Measurements from ENCODE around the gene ONECUT3. TPM values are rescaled to one million over a fixed set of nuclear protein-coding genes. Genes with fewer than 3 reads are reported as not detected.
A peak's percentile ranks its signal among the peaks of the same experiment; 100 is the strongest.

The ONECUT3 gene
- total RNA-seq, 1 donor from 2014 or later, result 6.3 TPM

DNA sequence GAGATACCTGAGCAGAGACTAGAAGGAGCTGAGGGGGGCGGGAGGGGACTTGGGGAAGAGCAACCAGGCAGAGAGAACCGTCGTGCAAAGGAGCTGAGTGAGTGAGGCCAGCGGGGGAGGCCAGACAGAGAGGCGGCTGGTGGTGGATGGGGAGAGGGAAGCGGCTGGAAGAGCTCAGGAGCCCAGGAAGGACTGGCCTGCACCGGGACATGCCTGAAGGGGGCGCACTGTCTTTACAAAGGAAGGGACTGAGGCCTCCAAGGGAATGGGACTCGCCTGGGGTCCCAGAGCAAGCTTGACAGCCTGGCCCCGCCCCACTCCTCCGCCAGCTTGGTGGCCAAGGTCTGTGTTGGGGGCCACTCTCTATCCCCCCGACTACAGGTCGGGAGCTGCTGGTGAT is 14.9 kb downstream of the ONECUT3 start:
- DNase-seq (ENCODE audit: low spot score), result no peak

DNA sequence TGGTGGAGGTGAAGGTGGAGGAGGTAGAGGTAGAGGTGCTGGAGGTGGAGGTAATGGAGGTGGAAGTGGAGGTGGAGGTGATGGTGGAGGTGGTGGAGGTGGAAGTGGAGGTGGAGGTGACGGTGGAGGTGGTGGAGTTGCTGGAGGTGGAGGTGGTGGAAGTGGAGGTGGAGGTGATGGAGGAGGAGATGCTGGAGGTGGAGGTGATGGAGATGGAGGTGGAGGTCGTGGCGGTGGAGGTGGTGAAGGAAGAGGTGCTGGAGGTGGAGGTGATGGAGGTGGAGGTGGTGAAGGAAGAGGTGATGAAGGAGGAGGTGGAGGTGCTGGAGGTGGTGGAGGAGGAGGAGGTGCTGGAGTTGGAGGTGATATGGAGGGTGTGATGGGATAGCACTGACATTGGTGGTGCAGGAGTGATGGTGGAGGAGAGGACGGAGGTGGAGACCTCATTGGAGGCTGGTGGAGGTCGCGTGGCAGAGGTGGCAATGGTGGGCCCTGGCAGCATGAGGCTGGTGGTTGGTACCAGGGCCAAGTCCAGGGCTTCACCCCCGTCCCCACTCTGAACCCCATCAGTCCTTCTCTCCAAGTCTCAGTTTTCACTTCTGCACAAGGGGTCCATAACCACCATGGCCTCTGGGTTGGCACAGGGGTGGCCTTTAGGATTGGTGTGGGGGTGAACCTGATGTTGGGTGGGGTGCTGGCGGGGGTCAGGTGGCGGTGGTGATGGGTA is 15.8 kb downstream of the ONECUT3 start:
- no peak for DNase-seq (ENCODE audit: low spot score)

DNA sequence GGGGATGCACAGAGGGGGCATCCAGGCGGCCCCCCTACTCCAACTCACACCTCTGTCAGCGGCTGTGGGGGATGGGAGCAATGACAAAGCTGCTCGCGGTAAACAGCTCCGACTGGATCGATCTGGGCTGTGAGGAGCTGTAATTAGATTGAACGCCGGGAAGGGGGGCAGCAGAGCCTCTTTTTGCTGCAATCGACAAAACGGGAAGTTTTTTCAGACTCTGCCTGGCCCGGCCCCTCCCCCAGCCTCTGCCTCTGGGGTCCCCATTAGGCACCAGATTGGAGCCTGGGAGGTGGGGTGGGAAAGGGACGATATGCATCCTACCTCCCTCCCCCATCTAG is 16.3 kb downstream of the ONECUT3 start:
- DNase-seq (ENCODE audit: low spot score), result no peak

DNA sequence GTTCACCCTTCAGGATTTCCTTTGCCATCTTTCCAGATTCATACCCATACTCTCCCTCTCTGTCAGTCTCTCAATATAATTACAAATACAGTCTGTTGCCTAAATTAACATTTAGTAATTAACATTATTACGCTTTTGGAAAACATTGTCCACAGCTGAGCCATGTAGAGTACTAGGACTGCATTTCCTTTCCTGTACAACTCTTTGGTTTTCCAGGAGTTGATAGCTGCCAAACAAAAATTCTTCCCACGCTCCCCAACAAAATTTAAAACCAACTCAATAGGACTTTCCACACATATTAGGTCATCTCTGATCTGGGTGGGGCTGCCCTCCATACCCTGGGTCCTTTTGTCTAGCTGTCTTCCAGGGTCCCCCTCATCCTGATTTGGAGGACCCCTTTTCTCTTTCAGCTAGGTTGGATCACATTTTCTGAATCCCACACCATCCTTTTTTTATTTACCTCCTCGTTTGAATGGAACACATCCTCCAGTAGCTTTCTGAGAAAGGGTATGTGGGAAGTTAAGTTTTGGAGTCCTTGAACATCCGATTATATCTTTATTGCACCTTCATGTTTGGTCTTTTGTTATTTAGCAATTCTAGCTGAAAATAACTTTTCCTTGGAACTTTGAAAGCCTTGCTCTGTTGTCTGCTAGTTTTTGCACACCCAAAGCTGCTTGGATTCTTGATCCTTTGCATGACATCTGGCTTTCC is 17.7 kb downstream of the ONECUT3 start:
- DNase-seq (ENCODE audit: low spot score), result no peak

DNA sequence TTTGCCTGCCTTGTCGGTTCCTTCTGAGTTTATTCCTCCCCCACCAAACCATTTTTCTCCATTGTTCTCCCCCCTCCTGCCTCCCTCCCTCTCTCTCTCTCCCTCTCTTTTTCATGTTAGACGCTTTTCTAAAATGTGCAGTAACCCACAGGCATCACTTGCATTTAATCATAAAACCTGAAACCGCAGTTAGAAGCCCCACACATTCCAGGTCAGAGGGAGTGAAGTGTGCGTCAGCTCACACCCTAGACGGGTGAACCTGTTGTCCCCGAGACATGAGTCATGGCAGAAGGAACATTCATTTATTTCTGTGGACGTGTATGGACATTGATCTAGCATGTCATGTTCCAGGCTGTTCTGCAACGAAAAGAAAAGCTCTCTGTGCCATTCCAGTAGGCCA is 19.9 kb downstream of the ONECUT3 start:
- peak; percentile 35 for DNase-seq (ENCODE audit: low spot score)

DNA sequence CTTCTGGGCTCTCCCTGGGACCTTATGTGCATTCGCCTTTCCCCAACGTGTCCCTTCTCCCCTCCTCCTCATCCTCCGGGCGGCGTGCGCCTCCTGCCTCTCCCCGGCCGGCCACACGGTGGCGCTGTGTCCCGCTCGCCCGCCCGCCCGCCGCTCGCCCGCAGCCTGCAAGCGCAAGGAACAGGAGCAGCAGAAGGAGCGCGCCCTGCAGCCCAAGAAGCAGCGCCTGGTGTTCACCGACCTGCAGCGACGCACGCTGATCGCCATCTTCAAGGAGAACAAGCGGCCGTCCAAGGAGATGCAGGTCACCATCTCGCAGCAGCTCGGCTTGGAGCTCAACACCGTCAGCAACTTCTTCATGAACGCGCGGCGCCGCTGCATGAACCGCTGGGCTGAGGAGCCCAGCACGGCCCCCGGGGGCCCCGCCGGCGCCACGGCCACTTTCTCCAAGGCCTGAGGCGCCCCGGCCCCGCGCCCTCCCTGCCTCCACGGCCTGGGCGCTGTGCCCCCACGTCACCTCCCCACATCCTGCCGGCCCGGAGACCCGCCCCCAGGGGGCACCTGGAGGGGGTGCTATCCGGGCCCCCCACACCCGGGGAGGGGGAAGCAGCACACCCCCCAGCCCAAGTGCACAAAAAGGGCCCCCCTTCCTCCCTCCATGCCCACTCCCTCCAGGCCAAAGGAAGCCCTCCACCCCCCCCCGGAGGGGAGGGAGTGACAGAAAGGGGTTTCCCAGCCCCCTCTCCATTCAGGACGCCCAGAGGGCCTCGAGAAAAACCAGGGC is 21.9 kb downstream of the ONECUT3 start:
- DNase-seq (ENCODE audit: low spot score), result no peak

DNA sequence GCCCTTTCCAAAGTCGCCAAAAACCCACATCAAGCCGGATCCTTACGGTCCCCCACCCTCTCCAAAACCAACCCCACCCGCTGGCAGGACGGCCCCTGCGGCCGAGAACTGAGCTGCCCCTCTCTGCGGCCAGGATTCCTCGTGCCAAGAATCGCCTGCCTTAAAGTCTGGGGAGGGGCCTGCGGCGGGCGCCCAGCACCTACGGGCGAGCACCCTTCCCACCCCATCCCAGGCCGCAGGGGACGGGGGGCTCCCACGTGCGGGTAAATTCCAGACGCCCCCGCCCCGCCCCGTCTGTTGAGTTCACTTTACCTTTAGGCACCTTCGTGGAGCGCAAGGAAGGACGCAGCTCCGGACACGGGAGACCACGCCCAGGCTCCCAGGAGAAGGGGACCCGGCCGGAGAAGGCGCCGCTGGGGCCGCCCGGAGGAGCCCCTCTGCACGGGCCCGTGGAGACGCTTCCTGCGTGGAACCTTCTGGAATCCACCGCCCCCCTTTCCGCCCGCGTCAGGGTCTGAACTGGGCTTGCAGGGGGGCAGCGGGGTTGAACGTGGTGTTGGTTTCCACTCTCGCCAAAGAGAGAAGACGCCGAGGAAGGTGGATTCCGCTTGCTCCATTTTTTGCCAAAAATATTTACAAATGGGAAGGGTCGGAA is 22.8 kb downstream of the ONECUT3 start:
- DNase-seq (ENCODE audit: low spot score), result no peak

DNA sequence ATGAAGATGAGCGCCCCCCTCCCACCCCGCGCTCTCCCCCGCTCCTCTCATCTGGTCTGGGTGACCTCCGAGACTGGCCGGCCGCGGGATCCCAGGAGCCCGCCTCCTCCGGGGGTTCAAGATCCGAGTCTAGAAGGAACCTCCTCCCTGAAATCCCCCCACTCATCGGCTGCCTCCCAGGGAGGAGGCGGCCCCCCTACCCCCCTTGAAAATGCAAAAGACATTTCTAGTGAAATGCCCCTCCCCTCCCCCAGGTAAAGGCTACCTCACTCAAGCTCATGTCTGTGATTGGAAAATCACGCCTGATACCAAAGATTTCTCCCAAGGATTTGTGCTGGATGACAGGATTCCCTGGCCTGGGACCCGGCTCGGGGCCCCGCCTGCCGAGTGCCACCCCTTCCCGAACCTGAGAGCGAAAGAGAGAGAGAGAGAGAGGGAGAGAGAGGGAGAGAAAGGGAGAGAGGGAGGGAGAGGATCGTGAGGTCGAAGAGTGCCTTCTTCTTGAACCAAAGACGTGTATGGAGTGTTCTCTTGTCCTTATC is 23.4 kb downstream of the ONECUT3 start:
- DNase-seq (ENCODE audit: low spot score), result no peak

DNA sequence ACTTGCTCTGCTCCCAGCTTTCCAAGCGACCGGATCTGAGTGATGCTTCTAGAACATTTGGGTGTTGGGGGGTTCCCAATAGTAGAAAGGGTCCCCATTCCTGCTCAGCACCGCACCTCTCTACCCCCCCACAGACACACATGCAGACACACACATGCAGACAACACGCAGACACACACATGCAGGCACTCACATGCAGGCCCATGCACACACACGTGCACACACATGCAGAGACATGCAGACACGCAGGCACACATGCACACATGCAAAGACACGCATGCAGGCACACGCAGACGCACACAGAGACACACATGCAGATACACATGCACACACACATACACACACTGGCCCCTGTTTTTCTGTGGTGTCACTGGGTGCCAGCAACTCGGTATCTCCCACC is 23.8 kb downstream of the ONECUT3 start:
- no peak for DNase-seq (ENCODE audit: low spot score)

DNA sequence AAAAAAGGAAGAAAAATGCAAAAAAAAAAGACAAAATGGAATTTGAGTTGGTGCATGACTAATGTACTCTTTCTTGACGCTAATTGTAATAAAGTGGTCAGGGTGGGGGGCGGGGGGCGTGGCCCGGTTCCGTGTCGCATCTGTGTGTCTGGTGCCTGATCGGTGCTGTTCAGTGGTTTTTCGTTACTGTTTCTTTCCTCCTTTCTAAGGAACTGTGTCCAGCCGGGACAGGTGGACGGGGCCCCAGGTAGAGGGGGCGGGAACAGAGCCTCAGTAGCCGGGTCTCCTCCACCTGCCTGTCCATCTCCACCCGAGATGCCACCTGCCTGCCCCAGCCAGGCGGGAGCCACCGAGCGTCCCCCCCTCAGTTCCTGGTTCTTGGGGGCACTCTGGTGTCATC is 26.3 kb downstream of the ONECUT3 start:
- DNase-seq (ENCODE audit: low spot score), result no peak

DNA sequence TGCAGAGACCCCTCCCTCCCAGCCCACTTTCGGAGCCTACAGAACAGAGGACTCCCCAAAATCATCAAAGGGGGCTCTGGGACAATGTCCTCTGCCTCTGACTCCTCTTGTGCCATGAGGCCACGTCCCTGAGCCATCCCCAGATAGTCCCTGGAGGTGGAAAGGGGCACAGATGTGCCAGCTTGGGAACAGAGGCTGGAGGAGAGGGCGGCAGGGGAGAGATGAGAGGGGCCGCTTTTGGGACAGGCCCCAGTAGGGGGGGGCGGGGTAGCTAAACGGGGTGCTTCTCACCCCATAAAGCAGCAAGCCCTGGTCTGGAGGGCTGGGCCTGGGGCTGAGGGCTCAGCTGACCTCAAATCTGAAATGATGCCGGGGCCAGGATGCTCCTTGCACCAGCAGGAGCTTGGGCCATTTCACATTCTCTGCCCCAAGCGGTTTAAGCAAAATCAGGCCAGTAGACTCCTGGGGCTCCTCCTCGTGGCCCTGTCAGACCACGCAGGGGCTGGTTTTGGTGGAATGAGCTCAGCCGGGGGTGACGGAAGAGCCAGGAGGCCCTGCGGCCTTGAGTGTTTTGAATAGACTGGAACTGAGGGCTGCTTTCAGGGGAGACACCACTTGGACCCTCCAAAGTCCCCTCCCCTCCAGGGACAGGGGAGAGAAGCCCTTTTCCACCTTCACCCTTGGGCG is 27.1 kb downstream of the ONECUT3 start:
- DNase-seq (ENCODE audit: low spot score), result no peak

DNA sequence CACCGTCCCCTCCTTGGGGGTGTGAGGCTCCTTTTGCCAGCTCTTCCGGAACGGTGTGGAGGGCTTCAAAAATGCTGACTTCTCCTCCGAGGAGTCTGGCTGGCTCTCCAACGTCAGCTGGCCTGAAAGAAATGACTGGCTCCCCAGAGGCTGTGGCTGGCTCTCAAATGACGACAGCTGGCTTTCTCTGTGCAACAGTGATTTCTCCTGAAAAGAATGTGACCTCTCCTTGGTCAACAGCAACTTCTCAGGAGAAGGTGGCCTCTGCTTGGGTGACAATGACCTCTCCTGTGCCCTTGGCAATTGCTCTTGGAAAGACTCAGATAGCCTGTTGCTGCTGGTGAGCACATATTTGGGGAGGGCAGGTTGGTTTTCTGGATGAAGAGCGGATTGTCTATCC is 29.2 kb downstream of the ONECUT3 start:
- DNase-seq (ENCODE audit: low spot score), result no peak

DNA sequence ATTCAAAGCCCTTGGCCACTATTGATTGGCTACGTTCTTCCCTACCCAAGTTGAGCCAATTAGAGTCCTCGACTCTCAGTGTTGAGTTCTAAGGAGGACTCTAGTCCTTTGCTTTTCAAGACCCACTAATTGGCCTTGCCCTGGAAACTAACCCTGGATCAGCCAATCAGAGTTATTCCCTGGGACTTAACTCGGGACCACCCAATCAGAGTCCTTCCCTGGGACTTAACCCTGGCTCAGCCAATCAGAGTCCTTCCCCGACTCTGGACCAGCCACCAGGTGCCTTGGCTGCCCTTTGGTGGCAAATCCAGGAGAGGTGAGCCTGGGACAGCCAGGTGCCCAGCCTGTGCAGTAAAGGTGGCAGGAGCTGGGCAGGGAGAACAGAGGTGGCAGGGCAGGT is 30.0 kb downstream of the ONECUT3 start:
- DNase-seq (ENCODE audit: low spot score), result no peak

DNA sequence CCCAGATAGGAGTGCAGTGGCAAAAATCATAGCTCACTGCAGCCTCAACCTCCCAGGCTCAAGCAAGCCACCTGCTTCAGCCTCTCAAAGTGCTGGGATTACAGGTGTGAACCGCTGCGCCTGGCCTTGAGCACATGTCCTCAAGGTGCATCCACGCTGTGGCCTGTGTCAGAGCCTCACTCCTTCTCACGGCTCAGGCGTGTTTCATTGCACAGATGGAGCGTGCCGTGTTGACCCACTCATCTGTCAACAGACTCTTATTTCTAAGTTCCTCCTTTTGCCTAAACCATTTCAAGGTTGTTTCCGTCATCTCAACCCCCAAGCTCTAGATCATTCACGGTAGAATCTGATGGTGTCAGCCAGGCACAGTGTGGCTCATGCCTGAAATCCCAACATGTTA is 30.6 kb downstream of the ONECUT3 start:
- no peak for DNase-seq (ENCODE audit: low spot score)

DNA sequence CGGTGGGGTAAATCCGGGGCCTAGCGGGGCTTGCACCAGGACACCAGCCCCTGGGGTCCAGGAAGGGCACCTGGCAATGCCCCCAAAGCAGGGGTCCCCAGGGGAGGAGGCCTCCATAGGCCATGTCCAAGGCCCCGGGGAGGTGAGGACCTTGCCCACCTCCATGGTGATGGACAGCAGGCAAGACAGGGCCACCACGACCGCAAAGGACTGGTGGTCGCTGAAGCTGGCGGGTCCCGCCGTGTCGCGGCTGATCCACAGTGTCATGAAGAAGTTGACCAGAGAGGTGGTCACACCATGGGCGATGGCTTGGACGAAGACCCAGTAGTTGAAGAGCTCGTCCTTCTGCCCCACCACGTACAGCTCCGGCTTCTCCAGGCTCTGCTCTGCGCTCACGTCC is 32.0 kb downstream of the ONECUT3 start:
- no peak for DNase-seq (ENCODE audit: low spot score)

DNA sequence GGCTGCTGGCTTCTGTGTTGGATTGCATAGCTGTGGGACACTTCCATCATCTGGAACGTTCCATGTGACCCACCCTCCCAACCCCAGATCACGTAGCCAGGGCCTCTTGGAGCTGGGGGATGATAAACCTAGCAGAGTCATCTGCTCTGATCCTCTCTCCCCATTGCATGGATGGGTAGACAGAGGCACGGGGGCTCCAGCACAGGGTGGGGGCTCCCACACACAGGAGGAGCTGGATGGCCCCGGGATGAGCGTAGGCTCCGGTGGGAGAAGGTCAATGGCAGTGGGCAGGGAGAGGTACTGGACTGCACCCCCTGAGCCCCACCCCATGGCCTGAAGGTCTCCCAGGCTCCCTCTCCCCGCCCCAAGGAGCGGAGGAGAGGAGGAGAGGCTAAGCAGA is 33.4 kb downstream of the ONECUT3 start:
- no peak for DNase-seq (ENCODE audit: low spot score)

DNA sequence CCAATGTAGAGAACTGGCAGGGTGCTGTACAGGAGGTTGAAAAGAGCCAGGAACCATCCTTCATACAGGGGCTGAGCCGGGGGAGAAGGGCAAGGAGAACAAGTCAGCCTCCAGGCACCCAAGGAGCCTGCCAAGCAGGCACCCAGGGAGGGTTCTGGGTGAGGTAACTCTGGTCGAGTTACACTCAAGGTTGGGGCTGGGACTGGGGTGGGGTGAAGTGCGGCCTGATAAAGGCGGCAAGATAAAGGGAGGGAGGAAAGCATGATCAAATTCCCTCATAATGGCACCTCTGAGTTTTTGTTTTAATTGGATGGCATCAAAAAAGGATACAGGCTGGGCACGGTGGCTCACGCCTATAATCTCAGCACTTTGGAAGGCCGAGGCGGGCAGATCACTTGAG is 33.8 kb downstream of the ONECUT3 start:
- no peak for DNase-seq (ENCODE audit: low spot score)

DNA sequence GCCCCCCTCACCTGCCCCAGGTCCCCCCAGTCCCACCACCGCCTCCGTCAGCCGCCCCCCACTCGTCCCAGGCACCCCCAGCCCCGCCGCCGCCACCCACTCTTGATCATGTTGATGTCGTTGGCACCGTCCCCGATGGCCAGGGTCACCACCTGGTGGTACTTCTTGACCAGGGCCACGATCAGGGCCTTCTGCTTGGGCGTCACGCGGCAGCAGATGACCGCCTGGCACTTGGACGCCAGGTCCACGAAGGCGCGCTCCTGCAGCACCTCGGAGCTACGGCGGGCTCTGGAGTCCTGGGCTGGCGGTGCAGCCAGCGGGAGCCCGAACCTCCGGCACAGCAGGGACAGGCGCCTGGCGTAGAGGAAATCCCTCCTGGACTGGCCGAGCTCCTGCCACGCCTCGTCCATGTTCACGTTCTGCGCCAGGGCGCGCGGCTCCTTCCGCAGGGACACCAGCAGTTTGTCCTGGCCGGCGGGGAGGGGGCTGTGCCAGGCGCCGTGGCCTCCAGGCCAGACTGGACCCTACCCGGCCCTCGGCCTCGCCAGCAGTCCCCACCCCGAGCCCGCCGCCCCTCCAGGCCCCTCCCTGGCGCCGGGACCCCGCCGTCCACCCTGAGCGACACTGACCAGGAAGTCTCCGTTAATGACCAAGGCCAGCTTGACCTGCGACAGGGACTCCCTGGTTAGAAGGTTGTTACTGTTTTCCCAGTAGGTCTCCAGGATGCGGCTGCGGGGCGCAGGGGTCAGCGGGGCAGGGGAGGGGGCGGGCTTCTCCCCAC is 36.1 kb downstream of the ONECUT3 start:
- DNase-seq (ENCODE audit: low spot score), result no peak

DNA sequence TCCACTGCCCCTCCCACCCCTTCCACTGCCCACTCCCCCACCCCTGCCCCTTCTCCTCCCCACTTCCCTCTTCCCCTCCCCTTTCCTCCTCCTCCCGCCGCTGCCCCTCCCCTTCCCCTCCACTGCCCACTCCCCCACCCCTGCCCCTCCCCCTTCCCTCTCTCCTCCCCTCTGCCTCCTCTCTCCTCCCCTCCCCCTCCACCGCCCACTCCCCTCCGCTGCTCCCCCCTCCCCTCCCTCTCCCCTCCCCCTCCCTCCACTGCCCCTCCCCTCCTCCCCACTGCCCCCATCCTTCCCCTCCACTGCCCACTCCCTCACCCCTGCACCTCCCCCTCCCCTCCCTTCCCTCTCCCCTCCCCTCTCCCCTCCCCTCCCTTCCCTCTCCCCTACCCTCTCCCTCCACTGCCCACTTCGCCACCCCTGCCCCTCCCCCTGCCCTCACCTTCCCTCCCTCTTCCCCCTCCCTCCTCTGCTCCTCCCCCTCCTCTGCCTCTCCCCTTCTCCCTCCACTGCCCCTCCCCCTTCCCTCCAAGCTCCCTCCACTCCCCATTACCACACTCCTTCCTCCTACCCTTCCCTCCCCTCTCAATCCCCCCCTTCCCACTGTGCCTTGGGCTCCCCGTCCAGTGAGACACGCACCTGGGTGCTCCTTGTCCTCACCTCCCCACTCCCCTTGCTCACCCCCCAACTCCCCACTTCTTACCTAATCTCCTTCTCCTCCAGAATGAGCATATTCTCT is 36.9 kb downstream of the ONECUT3 start:
- no peak for DNase-seq (ENCODE audit: low spot score)

DNA sequence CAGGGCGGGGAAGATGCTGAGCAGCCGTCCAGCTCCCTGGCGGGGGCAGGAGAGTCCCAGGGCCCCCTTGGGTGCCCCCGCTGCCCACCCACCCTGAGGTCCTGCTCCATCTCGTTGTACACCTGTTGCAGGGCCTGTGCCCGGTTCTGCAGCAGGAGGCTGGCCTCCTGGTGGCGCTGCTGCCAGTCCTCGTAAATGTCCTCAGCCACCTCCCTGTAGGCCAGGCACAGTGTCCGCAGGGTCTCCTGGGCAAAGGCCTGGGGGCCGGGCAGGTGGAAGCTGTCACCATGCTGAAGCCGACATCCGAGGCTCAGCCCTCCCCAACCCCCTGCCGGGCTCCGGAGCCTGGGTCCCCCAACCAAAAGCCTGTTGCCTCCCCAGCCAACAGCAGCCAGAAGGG is 38.6 kb downstream of the ONECUT3 start:
- DNase-seq (ENCODE audit: low spot score), result no peak
